NOMO-1 treated with dmso at 0.1 percent for 144 hours (cell line): ENCODE results near the gene PGP.

Experiments used
- DNase-seq: peaks from one replicate; lab custom pipeline; 2025; ENCODE audit not compliant: unreplicated experiment; lab: John Stamatoyannopoulos, UW

PGP gene

GRCh38 chr16:2184346-2184745 lies 30.3 kb downstream of the PGP start:
- no peak for DNase-seq

GRCh38 chr16:2183671-2184070 lies 31.0 kb downstream of the PGP start:
- no peak for DNase-seq

GRCh38 chr16:2181952-2182351 lies 32.7 kb downstream of the PGP start:
- DNase-seq: no peak

DNA sequence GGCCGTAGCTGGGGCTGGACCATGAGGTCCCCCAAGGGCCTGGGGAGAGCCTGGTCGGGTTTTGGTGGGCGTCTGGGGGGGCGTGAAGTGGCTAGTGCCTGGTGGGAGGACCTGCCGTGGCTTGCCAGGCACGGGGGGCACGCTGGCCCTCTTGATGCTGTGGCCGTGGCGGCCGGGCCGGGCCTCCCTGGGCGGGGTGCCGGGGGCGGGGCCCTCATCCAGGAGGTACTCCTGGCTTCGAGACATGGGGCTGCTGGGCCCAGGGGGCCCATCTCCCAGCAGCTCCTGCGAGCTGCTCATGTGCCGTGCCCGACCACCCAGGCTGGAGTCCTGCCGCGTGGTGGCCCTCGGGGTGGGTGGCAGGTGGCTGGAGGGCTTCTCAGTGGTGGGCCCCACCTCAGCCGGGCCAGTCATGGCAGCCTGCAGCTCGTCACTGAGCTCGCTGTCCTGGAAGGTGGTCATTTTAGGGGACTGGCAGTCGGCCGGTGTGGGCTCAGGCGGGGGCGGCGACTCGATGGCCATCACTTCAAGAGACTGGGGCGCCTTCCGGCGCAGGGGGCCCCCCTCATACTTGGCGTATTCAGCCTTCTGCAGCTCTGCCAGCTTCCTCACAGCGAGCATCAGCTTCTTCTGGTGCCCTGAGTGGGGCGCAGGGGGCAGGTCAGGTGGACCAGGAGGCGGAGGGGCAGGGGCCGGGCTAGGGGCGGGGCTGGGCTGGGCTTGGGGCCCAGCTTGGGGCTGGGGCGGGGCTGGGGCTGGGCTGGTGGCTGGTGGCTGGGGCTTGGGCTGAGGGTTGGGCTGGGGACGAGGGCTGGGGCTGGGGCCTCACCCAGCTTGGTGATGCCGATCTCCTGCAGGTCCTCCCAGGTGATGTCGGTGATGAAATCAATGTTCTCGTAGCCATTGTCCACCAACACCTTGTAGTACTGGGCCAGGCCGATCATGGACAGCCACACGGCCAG lies 33.4 kb downstream of the PGP start:
- DNase-seq: no peak

DNA sequence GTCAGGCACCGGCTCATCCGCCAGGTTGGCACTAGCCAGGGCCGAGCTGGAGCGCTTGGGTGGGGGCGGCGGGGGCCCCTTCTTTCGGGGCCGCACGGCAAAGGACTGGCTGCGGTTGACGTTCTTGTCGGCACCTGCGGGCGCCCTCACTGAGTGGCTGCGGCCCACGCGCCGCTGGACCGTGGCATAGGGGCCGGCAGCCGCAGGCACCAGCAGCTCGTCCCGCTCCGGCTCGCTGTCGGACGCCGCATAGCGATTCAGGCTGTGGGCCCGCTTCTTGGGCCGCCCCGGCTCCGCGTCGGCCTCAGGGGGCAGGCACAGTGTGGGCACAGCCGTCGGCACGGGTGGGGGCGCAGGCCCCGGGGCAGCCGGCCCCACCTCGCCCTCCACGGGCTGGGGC lies 34.2 kb downstream of the PGP start:
- no peak for DNase-seq

GRCh38 chr16:2179576-2179975 lies 35.1 kb downstream of the PGP start:
- DNase-seq: no peak

- no peak for DNase-seq
Measured at GRCh38 chr16:2179107-2179501, 35.5 kb downstream of the PGP start.

- no peak for DNase-seq
Measured at GRCh38 chr16:2178321-2179106, 36.1 kb downstream of the PGP start.

DNA sequence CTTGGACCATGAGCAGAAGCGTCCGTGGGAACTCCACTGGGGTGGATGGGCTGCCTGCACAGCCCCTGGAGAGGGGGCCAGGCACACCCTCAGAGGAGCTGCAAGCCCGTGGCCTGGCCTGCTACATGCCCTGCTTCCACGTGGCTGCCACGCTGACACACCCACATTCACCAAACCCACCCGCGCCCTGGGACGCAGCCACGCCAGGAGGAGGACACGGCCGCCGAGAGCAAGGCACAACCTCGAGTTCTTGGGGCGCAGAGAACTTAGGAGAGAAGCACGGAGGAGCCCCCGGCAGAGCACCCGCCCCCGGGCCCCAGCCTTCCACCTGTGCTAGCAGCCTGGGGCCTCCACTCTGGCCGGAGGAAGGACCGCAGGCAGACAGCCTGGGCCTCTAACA lies 37.1 kb downstream of the PGP start:
- DNase-seq: no peak

GRCh38 chr16:2177101-2177500 lies 37.5 kb downstream of the PGP start:
- DNase-seq: no peak

- DNase-seq: no peak
Measured at GRCh38 chr16:2176047-2176446, 38.6 kb downstream of the PGP start.

GRCh38 chr16:2175454-2175853 lies 39.2 kb downstream of the PGP start:
- DNase-seq: no peak

DNA sequence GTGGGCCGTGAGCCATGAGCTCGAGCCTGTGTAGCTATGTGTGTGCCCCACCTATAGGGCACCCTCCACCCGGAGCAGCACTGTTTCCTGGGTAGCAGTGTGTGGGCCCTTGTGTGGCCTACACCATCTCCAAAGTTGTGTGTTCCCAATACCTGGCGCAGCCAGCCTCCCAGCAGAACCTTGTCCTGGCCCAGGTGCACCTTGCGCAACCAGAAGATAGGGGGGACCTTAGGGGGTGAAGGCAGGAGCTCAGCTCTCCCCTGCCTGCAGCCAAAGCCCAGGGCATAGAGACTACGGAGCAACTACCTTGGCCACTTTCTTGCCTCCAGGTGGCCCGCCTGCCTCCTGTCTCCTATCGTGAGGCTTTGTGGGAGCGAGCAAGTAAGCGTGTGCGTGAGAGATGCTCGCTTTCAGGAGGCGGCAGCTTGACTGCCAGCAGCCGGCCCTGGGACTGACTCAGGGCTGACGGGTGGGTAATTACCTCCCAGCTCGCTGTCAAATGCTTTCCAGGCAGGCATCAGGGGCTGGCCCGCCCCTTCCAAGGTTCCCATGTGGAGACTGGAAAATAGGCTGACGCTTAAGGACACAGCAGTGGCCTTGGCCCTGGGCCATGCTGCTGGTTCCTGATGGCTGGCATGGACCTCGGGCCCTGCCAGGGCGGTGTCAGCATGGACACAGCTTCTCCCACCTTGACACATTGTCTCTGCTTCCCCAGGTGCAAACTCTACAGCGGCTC lies 40.1 kb downstream of the PGP start:
- no peak for DNase-seq

GRCh38 chr16:2173916-2174315 lies 40.7 kb downstream of the PGP start:
- DNase-seq: no peak

DNA sequence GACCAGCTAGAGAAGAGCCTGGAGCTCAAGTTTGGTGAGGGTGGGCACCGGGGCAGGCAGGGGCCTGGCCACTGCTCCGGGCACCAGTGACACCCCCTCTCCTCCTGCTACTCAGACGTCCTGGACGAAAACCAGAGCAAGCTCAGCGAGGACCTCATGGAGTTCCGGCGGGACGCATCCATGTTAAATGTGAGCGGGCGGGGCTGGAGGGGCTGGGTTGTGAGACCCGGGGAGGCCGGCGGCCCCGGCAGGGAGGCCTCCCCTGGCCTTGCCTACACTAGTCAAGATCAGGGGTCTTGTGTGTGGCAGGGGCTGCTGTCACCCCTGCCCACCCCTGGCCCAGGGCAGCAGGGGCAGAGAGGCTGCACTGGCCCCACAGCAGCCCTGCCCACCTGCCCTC lies 41.3 kb downstream of the PGP start:
- DNase-seq: no peak

GRCh38 chr16:2172688-2173335 lies 41.8 kb downstream of the PGP start:
- DNase-seq: no peak

DNA sequence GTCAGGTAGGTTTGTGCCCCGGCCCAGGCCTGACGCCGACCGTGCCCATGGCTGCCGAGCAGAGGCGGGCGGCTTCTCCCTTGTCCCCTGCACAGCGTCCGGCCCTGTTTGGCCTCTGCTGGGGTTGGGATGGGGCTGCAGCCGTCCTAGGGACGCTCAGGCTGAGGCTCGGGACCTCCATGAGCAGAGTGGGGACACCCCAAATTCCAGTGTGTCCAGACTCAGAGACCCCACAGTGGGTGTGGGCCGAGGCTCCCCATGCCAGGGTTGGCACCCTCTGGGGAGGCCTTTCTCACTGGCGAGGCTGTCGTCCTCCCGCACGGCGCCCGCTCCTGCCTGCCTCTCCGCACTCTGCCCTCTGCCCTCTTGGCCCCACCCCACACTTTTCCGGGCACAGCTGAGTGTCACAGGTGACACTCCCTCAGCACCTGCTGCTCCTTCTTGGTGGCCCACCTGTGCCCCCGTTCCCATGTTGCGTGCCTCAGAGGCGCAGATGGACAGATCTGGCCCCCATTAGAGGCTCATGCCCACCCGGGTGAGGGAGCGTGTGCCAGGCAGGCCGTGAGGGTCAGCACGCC lies 43.0 kb downstream of the PGP start:
- no peak for DNase-seq

DNA sequence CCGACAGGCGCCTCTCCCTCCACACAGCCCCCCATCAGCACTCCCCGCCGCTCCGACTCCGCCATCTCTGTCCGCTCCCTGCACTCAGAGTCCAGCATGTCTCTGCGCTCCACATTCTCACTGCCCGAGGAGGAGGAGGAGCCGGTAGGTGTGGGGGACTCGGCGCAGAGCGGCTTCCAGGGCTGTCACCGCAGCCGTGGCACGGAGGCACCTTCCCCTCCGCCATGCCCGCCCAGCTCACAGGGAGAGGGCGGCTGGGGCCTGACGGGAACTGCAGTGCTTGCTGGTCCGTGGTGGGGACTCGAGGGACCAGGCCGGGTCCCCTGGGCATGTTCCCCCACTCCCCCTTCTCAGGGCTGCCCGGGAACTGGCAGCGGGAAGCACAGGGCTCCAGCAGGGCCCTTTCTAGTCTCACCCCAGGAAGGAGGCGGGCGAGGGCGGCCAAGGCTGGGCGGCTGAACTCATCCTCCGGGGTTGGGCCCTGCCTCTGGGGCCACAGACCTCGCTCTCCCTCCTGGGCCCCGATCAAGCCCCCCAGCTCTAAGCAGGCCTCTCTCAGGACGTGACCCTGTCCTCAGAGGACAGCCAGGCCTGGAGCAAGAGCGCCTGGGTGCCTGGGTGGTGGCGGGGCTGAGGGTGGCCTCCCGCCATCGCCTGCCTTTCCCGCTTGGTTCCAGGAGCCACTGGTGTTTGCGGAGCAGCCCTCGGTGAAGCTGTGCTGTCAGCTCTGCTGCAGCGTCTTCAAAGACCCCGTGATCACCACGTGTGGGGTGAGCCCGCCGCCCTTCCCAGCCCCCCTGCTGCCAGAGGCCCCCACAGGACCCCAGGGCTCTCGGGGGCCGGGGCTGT lies 43.8 kb downstream of the PGP start:
- DNase-seq: no peak

- no peak for DNase-seq
Measured at GRCh38 chr16:2170080-2170479, 44.6 kb downstream of the PGP start.
